GM21786 (cell line): ENCODE results near the gene SLC8A1.

Experiments
- ATAC-seq: cut with Tn5 transposase; IDR thresholded peaks from one replicate; pipeline ENCODE4 v1.9.1; 2021; ENCODE audit not compliant: unreplicated experiment

The SLC8A1 gene

GRCh38 chr2:40458271-40458794, 6.4 kb upstream of the SLC8A1 start:
- ATAC-seq = no peak

GRCh38 chr2:40457837-40458236, 5.9 kb upstream of the SLC8A1 start:
- no peak for ATAC-seq

GRCh38 chr2:40457366-40457765, 5.5 kb upstream of the SLC8A1 start:
- no peak for ATAC-seq

- ATAC-seq = no peak
These were observed 5.0 kb upstream of the SLC8A1 start for GRCh38 chr2:40456926-40457325.

GRCh38 chr2:40455661-40456060, 3.8 kb upstream of the SLC8A1 start:
- ATAC-seq = no peak

GRCh38 chr2:40454321-40454720, 2.4 kb upstream of the SLC8A1 start:
- no peak for ATAC-seq

GRCh38 chr2:40452786-40453185, 896 bp upstream of the SLC8A1 start:
- ATAC-seq = no peak

GRCh38 chr2:40450796-40451430, 977 bp downstream of the SLC8A1 start:
- no peak for ATAC-seq

GRCh38 chr2:40450066-40450795, 1.7 kb downstream of the SLC8A1 start:
- ATAC-seq = no peak

GRCh38 chr2:40448476-40449079, 3.3 kb downstream of the SLC8A1 start:
- no peak for ATAC-seq

GRCh38 chr2:40445467-40445866, 6.4 kb downstream of the SLC8A1 start:
- ATAC-seq = no peak

GRCh38 chr2:40440835-40441234, 11.1 kb downstream of the SLC8A1 start:
- ATAC-seq = no peak

- no peak for ATAC-seq
These were observed 12.4 kb downstream of the SLC8A1 start for GRCh38 chr2:40439473-40439872.

- no peak for ATAC-seq
These were observed 15.8 kb downstream of the SLC8A1 start for GRCh38 chr2:40436093-40436475.

- ATAC-seq = no peak
These were observed 16.3 kb downstream of the SLC8A1 start for GRCh38 chr2:40435426-40436092.

GRCh38 chr2:40434731-40435271, 17.1 kb downstream of the SLC8A1 start:
- ATAC-seq = no peak

- ATAC-seq = no peak
These were observed 18.2 kb downstream of the SLC8A1 start for GRCh38 chr2:40433736-40434135.

GRCh38 chr2:40432921-40433483, 18.9 kb downstream of the SLC8A1 start:
- no peak for ATAC-seq

GRCh38 chr2:40431600-40431955, 20.3 kb downstream of the SLC8A1 start:
- no peak for ATAC-seq

GRCh38 chr2:40430776-40431599, 20.9 kb downstream of the SLC8A1 start:
- no peak for ATAC-seq
